NCI-H2029 treated with DMSO at 0.1 percent for 48 hours (cell line): Measurements from ENCODE around the gene GTF2IRD1.
"Not testable (repeated sequence)": the region's sequence is repeated elsewhere in the genome, so short reads cannot be mapped to it uniquely, and the experiment has no call there.

ENCODE experiments used
- DNase-seq: peaks from one replicate; lab custom pipeline; 2025; lab: John Stamatoyannopoulos, UW

The GTF2IRD1 gene

DNA sequence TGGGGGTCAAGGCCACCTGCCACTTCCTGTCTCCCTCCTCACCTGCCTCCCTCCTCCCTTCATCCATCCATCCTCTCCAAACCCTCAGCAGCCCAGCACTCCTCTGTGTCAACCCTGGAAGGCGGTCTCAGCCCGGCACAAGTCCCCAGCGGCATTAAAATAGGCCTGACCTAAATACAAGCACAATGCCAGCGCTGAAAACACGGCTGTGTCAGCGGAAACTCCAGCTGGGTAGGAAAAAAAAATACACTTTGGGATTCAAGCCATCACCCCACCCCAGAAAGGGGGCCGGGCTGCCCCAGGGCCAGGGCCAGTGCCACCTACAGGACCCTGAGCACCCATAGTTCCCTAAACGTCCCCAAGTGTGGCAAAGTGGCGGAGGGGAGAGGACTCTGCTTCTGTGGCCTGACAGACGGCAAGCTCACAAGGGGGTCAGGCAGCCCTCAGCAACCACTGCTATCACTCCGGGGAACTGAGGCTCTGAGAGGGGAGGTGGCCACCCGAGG lies 22.7 kb upstream of the GTF2IRD1 start:
- DNase-seq, result no peak

DNA sequence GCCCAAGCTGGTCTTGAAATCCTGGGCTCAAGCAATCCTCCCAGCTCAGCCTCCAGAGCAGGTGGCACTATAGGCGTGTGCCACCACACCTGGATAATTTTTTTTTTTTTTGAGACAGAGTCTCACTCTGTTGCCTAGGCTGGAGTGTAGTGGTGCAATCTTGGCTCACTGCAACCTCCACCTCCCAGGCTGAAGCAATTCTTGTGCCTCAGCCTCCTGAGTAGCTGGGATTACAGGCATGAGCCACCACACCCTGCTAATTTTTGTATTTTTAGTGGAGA lies 16.5 kb upstream of the GTF2IRD1 start:
- DNase-seq, result not testable (repeated sequence)

DNA sequence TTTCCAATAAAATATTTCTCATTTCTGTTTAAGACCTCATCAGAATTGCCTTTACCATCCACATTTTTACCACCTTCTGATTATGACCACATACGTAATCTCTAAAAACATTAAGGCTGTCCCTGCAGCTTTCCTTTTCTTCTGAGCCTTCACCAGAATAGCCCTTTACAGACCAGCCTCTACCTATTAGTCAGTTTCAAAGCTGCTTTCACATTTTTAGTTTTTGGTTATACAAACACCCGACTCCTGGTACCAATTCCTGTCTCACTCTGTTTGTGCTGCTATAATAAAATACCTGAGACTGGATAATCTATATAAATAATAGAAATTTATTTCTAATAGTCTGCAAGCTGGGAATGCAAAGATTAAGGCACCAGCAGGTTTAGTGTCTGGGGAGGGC lies 15.4 kb upstream of the GTF2IRD1 start:
- DNase-seq, result no peak

DNA sequence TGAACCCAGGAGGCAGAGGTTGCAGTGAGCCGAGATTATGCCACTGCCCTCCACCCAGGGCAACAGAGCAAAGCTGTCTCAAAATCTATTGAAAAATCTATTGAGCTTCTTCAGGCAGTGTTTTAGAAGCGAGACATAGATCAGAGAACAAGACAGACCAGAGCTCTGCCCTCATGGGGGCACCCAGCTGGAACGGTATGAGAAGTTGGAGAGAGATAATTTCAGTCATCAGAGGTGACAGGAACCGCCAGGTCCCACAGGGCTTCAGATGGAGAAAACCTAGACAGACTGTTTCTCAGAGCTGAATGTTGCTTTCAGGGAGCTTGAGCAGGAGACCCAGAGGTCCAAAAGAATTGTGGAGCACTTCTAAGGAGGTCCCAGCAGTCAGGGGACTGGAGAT lies 14.2 kb upstream of the GTF2IRD1 start:
- DNase-seq, result no peak

DNA sequence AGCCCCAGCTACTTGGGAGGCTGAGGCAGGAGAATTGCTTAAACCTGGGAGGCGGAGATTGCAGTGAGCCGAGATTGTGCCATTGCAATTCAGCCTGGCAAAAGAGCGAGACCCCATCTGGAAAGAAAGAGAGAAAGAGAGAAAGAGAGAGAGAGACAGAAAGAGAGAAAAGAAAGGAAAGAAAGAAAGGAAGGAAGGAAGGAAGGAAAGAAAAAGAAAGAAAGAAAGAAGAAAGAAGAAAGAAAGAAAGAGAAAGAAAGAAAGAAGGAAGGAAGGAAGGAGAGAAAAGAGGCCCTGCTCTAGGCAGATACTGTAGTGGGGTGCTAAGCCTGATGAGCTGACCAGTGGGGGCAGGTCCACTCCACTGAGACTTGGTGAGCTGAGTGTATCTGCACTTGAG lies 13.6 kb upstream of the GTF2IRD1 start:
- DNase-seq, result not testable (repeated sequence)

DNA sequence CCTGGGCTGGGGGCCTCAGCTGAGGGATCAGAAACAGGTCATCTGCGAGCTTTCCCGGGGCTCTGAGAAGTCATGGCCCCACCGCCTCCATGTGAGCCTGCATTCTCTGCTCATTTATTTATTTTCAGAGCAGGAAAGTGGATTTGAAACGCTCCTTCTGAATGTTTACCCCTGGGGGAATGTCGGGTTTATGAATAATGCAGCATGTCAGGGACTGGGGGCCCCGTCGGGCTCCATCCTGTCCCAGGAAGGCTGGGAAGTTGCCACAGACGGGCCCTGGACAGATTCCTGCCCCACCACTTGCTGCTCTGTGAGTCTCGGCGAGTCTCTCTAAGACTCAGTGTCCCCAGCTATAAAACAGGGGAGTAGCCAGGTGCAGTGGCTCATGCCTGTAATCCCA lies 11.9 kb upstream of the GTF2IRD1 start:
- no peak for DNase-seq

DNA sequence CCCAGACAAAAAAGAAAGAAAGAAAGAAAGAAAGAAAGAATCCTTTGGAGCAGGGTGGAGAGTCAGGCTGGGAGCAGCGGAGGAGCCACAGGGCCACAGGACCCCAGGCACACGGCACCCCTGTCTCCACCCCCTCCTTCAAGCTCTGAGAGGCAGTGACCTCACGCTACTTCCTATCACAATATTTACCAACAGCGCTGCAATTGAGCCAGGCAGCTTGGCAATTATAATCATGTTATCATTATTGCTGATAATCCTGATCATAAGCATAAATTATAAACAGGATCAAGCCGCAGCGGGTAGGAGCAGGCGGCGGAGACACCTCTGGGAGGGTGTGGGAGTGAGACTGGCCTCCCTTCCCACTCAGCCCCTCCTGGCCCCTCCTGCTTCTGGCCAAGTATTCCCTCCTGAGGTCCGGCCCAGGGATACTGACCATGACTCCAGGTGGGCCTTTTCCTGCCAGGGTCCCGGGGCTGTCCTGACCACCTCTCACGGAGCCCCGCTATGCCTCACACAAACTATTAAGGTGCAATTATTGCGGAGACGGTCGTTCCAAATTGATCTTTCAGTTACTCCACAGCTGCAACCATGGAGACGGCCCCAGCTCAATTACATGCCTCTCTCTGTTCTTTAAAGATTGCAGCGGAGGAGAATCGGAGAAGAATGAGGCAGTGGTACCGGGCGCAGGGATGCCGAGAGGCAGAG lies 10.0 kb upstream of the GTF2IRD1 start:
- DNase-seq, result no peak

DNA sequence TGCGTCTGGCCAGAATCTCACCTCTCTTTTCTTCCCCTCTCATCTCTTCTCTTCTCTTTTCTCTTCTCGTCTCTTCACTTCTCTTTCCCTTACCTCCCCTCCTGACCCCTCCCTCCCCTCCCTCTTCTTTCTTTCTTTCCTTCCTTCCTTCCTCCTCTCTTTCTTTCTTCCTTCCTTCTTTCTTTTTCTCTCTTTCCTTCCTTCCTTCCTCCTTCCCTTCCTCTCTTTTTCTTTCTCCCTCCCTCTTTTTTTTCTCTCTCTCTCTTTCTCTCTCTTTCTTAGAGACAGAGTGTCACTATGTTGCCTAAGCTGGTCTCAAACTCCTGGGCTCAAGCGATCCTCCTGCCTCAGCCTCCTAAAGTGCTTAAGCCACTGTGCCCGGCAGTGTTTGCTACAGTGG lies 4.6 kb upstream of the GTF2IRD1 start:
- no peak for DNase-seq

DNA sequence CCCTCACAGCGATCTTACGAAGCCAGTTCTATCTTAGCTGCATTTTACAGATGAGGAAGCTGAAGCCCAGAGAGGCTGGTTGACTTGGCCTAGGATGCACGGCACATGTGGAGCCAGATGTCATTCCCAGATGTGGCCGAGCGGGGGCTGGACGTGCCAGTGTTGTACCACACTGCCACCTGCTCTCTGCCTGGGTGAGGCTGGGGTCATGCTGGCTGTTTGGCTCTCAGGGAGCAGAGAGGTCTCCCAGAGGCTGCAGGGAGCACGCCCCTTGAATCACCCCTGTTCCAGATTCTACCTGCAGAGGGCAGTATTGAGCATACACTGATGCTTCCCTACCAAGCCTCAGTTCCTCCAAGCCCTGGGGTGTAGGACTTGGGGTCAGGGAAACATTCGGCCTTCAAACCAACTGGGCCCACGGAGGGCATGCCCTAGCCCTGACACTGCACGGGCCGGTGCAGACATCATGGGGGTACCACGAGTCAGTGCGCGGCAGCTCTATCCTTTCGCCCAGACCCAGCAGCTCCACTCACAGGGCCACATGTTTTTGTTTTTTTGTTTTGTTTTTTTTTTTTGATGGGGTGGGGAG lies 3.8 kb upstream of the GTF2IRD1 start:
- DNase-seq, result no peak

DNA sequence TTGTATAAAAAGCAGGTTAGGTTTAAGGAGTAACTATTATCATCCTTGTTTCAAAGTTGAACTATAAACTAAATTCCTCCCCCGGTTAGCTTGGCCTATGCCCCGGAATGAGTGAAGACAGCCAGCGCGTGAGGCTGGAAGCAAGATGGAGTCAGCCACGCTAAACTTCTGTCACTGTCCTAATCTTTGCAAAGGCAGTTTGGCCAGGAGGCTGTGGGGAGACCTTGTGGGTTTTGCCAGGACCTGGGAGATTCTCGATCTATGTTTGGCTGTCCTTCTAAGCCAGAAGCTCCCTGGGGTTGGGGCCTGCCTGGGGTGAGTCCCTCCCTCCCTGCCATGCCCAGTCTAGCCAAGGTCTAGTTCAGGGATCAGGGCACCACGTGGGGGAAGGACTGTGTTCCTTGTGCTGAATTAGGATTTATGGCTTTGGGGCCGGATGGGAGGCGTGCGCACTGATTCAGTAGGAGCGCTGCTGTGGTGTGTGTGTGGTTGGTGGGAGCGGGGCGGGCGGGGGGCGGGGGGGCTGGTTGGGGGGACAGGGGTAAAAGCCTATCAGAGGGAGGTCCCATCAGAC lies 871 bp upstream of the GTF2IRD1 start:
- DNase-seq, result no peak

DNA sequence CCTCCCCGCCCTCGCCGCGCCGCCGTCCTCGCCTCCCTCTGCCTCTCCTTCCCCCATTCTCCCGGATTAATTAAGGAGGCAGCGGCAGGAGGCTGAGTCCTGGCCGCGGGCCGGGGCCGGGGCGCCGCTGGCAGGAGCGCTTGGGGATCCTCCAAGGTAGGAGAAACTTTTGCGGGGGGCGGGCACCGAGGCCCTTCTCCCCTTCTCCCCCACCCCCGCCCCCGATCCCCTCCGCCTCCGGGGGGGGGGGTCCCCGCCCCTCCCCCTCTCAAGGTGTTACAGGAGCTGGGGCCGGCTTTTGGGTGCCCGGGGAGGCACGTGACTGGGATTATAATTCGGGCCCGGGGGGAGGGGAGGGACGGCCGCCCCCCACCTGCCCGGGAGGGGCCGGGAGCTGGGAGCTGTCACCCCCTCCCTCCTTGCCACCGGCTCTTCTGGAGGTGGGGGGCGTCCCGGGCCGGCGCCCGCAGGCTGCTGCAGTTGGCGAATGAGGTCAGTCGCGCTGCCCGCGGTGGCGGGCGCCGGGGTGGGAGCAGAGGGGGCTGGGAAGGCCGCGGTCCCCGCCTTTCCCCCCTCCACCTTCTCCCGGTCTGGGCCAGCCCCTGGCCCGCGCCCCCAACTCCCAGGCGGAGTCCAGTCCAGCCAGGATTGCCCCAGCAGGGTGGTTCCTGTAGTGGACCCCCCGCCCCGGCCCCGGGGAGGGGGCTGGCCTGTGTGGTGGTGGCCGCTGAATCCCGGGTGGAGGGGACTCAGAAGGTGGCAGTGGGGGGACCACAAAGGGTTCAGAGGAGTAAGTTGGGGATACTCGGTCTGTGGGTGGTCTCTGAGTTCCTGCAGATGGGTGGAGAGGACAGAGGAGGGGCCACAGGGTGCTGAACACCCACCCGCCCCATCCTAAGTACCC lies 567 bp downstream of the GTF2IRD1 start:
- no peak for DNase-seq

DNA sequence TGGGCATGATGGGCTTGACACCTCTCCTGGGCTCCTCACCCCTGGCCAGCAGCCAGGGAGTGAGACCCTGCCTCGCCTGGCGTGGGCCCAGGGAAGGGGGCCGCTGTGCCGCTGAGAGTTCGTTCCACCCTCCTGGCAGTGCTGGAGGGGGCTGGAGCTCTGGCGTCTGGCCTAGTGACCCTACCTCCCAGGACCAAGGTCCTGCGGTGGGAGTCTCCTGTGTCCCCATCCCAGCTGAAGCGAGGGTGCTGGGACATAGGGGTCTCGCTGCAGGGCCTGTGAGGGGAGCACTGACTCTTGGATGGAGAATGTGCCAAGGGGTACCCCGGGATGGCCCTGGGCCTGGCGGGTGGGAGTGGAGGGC lies 1.2 kb downstream of the GTF2IRD1 start:
- no peak for DNase-seq

DNA sequence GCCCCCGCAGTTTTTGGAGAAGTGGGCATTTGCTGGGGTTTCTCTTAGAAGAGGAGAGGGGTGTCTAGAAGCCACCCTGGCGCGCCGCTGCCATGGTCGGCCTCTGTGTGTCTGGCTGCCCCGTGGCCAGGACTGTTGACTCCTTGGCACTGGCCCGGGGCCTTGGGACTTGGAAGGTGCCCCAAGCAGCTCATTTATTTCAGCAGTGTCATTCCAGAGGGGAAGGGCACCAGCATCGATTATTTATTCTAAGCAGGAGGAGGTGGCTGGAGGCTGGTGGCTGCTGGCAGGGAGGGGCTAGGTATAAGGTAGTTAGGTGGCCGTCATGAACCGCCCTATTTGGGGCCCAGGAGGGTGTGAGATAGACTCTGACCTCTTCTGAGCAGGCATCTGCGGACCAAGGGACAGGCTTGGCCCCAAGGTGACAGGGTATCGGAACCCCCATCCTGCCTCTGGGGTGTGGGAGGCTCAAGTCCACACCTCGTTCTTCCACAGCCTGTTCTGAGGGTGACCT lies 1.6 kb downstream of the GTF2IRD1 start:
- DNase-seq, result no peak

DNA sequence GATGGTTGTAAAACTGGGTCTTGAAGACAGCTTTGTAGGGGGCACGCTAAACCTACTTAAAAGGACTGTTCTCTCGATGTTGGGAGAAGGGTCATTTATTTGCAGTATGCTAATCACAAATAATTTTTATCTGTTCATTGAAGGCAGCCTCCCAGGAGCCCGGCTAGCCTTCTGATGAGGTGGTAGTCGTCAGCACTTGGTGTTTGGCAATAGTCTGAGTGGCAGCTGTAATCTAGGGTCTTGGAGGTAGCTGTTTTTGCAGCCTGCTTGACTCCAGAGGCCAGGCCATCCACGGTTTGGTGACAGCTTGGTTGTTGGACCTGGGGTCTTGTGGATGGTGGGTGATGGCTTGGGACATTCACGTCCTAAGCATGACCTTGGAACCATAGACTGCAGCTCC lies 2.2 kb downstream of the GTF2IRD1 start:
- DNase-seq, result no peak

DNA sequence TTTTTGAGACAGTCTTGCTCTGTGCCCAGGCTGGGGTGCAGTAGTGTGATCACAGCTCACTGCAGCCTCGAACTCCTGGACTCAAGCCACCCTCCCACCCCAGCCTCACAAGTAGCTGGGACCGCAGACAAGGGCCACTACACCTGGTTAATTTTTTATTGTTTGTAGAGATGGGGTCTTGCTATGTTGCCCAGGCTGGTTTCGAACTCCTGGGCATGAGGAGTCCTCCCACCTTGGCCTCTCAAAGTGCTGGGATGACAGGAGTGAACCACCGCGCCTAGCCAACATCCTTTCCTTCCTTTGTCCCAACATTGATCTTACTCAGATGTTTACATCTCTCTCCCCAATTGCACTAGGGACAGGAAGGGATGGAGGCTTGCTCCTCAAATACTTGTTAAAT lies 3.3 kb downstream of the GTF2IRD1 start:
- no peak for DNase-seq

DNA sequence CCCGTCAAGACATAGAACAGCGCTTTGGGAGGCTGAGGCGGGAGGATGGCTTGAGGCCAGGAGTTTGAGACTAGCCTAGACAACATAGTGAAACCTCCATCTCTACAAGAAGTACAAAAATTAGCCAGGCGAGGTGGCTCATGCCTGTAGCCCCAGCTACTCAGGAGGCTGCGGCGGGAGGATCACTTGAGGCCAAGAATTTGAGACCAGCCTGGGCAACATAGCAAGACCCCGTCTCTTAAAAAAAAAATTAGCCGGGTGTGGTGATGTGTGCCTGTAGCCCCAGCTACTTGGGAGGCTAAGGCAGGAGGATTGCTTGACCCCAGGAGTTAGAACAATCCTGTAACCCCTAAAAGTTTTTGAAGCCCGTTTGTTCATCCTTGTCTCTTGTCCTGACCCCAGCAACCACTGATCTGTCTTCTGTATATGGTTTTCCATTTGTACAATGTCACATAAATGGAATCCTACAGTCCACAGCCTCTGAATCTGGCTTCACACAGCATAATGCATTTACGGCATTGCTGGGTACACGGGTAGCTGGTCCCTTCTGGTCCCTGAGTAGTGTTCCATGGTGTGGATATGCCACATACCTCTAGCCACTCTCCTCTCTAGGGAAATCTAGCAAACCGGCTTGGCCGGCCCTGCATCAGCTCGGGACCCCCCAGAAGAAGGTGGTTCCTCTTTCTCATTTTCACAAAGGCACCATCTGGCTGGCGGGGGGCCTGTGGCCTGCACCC lies 8.4 kb downstream of the GTF2IRD1 start:
- DNase-seq, result no peak

DNA sequence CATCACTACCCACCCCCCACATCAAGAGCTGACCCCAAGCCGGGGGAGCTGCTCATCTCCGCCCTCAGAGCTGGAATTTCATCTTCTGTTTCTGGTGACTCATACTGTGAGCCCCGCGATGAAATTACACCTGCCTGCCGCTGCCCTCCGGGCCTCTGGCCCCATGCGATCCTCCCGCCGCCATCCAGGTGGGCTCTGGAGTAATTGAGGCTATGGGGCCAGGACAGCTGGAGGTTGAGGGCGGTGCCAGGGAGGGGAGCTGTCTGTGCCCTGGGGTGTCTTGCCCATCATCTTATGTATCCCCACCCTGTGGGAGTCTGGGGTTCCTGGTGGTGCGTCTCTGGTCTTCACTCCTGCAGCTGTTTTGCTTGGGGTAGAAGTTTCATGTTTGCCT lies 9.0 kb downstream of the GTF2IRD1 start:
- no peak for DNase-seq

DNA sequence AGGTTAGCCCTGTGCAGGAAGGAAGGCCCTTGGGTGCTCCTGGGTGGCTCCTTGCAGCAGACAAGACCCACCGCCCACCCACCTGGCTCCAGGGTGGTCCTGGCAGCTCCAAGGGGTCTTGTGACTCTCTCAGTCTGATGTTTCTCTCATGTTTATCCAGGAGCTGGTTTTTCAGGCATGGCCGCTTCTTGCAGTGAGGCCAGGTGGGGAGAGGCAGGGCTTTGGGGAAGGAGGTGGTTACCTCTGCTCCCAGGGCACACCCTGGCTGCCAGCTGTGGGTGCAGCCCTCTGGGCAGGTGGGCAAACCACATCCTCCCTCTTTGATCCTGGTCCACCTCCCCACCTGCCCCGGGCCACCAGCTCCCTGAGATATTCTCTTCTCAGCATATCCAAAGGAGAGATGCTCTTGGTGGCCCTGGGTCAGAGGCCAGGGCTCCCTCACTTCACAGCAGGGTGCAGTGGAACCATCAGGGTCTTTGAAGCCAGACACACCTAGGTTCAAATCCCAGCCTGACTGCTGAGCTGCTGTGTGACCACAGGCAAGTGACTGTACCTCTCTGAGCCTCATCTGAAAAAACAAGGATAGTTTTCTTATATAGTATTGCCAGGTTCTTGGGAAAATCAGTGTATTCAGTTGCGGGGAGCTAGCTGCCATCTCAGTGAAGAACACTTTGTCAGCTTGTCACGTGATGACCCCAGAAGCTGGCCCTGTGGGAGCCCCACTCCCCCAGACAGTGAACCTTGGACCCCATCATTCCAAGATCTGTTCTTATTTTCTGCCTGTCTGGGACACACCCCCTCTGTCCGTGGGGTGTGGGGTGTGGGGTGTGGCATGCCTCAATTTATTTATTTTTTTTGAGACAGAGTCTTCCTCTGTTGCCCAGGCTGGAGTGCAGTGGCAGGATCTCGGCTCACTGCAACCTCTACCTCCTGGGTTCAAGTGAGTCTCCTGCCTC lies 11.5 kb downstream of the GTF2IRD1 start:
- DNase-seq, result no peak

DNA sequence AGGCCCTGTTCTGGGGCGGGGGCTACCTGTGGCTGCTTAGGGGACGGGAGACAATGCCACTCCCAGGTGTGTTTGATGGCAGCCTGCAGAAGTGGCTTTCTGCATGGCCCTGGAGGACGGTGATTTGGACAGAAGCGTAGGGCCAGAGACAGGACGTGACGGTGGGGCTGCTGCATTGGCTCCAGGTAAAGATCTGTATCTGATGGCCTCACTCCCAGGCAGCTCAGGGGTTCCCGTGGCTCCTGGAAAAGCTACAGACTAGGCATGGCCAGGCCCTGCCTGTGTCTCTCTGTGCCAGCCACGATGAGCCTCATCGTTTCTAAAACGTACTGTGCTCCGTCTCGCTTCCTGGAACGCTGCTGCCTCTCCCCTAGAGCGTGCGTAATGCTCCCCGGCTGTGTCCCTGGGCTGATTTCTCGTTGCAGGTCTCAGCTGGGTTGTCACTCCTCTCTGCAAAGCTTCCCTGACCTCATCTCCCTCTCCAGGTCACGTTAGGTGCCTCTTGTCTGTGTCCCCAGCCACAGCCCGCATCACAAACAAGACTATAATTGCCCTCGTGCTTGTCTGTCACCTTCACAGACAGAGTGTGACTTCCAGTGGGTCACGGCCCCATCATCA lies 12.6 kb downstream of the GTF2IRD1 start:
- DNase-seq, result no peak

DNA sequence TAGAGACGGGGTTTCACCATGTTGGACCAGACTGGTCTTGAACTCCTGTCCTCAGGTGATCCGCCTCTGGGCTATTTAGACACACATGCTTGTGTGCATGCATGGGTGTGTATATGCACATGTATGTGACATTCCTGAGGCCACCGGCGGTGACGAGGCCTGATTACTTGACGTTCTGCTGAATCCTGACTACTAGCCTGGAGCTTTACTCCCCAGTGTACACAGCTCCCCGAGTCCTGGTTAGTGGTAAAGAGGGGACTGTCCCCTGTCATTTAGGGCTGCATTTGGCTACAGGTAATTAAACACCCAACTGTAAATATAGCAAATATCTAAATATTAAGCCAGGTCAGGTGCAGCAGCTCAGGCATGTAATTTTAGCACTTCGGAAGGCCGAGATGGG lies 14.2 kb downstream of the GTF2IRD1 start:
- DNase-seq, result no peak
